ENCODE results near the gene CYGB. TPM values are rescaled to one million over a fixed set of nuclear protein-coding genes. Genes with fewer than 3 reads are reported as not detected.

The CYGB gene
- total and polyA plus RNA-seq, 2 of the 13 experiments (the other 11 are each of a cell fraction or from before 2014, with no cell fraction given): 18.9 to 27.1 TPM

GRCh38 chr17:76497979-76498875 lies 39.3 kb downstream of the CYGB start (continued):
- TF ChIP-seq ARID4A (CRISPR knock-in tag; IDR thresholded peaks at IDR 0.05; ENCODE audit: borderline replicate concordance) (peak; percentile 91), TBX2 (CRISPR knock-in tag; IDR thresholded peaks at IDR 0.05; ENCODE audit: borderline replicate concordance) (peak; percentile 78; the same call in 1 of the 2 replicates), JUND (CRISPR knock-in tag; IDR thresholded peaks at IDR 0.05) (no peak), NFYC (CRISPR knock-in tag; IDR thresholded peaks at IDR 0.05) (no peak), ZNF3 (CRISPR knock-in tag; IDR thresholded peaks at IDR 0.05) (no peak), TP53 (CRISPR knock-in tag; conservative IDR thresholded peaks at IDR 0.05) (0 out of 2 replicates have a peak, but pooled peaks have one; percentile 23), ZNF430 (CRISPR knock-in tag; IDR thresholded peaks at IDR 0.05) (peak; percentile 86), CREB3 (CRISPR knock-in tag; IDR thresholded peaks at IDR 0.05) (no peak), AGO2 (optimal IDR thresholded peaks at IDR 0.05; ENCODE audit: low read depth, low read length) (peak; percentile 69), MLLT10 (CRISPR knock-in tag; IDR thresholded peaks at IDR 0.05) (no peak), FOSL2 (CRISPR knock-in tag; IDR thresholded peaks at IDR 0.05) (peak; percentile 59), ZNF777 (CRISPR knock-in tag; IDR thresholded peaks at IDR 0.05) (peak; percentile 44; the same call in 1 of the 2 replicates), PATZ1 (CRISPR knock-in tag; IDR thresholded peaks at IDR 0.05) (peak; percentile 77), RBAK (CRISPR knock-in tag; IDR thresholded peaks at IDR 0.05) (no peak), ZNF552 (CRISPR knock-in tag; IDR thresholded peaks at IDR 0.05; ENCODE audit: borderline replicate concordance) (peak; percentile 17; the same call in 1 of the 2 replicates), ZNF253 (CRISPR knock-in tag; IDR thresholded peaks at IDR 0.05; ENCODE audit: borderline replicate concordance) (no peak), ZNF619 (CRISPR knock-in tag; IDR thresholded peaks at IDR 0.05) (peak; percentile 83; the same call in 1 of the 2 replicates), MAZ (IDR thresholded peaks at IDR 0.05; ENCODE audit: borderline replicate concordance, low read depth, low read length) (no peak), MAZ (CRISPR knock-in tag; IDR thresholded peaks at IDR 0.05; ENCODE audit: low read depth) (peak; percentile 59; the same call in 1 of the 2 replicates)
